ENCODE data around the gene WDR48.

- no peak for TF ChIP-seq CTCF (conservative IDR thresholded peaks at IDR 0.05; ENCODE audit: low read depth, low read length)
- no peak for TF ChIP-seq EZH2 (IDR thresholded peaks at IDR 0.05; ENCODE audit: borderline replicate concordance, low read depth, low read length, poor library complexity, severe bottlenecking)
Observed at GRCh38 chr3:39118931-39119660, 67.3 kb downstream of the WDR48 start.
